Transverse colon (tissue), 4 donors: Measurements from ENCODE around the gene CACFD1. TPM values are rescaled to one million over a fixed set of nuclear protein-coding genes. Genes with fewer than 3 reads are reported as not detected.

Source experiments
- DNase-seq: peaks from one replicate; pipeline ENCODE4 v3.0.0-alpha.2; 2019
- H3K27ac ChIP-seq, 4 donors: fragments of 200-600 bp; sonication (generic); 2 replicates each; pipeline ENCODE4 v1.5.1; 2016 to 2018; ENCODE audit warnings: inconsistent platforms in 4 of 4
- H3K27me3 ChIP-seq: fragments of 200-600 bp; sonication (generic); 2 replicates; pipeline ENCODE4 v1.5.1; 2017; ENCODE audit warnings: inconsistent platforms
- H3K36me3 ChIP-seq, 4 donors: fragments of 200-600 bp; sonication (generic); 2 replicates each; pipeline ENCODE4 v1.5.1; 2017 to 2019; ENCODE audit warnings: inconsistent platforms in 4 of 4
- H3K4me1 ChIP-seq, 4 donors: fragments of 200-600 bp; sonication (generic); 2 replicates each; pipeline ENCODE4 v1.5.1; 2017 to 2020; ENCODE audit warnings: inconsistent platforms in 4 of 4
- H3K4me3 ChIP-seq, 4 donors: fragments of 200-600 bp; sonication (generic); 1 replicate in 1 of 4; 2 replicates in 3 of 4; pipeline versions ENCODE4 v1.5.1 to v1.6.1; 2017 to 2019; ENCODE audit warnings: inconsistent platforms in 4 of 4
- H3K9me3 ChIP-seq, 2 donors: fragments of 200-600 bp; sonication (generic); 2 replicates each; pipeline ENCODE4 v1.5.1; 2017 to 2019; ENCODE audit warnings: inconsistent platforms in 2 of 2
- EP300 ChIP-seq: sonication (generic); formaldehyde crosslinking; IDR thresholded peaks from one replicate; pipeline ENCODE4 v1.6.1; 2017; ENCODE audit warnings: antibody characterized with exemption, low read depth
- POLR2A ChIP-seq: fragments of 450-650 bp; IDR thresholded peaks from one replicate; pipeline ENCODE4 v1.6.1; 2016; ENCODE audit warnings: antibody characterized with exemption, mild to moderate bottlenecking, moderate library complexity
- POLR2AphosphoS5 ChIP-seq, 3 donors: sonication (generic); formaldehyde crosslinking; IDR thresholded peaks; one replicate each; pipeline ENCODE4 v1.6.1; 2016; ENCODE audit warnings: antibody characterized with exemption in 3 of 3
- WGBS, 2 donors: methylation state at CpG; one replicate each; pipeline ENCODE4 v1.1.5; 2018; ENCODE audit warnings: low coverage in 1 of 2; 5-methylcytosine and 5-hydroxymethylcytosine counted together
- in situ Hi-C, 4 donors: fragments of 200-750 bp; cut with MboI; loops; one replicate each; pipeline versions ENCODE4 v1.15.0 to v1.15.1; 2017; ENCODE audit warnings: low sequenced_read_pairs in 3 of 4, low pct_ligation_motif_present in 1 of 4, low pct_unique_long_range_greater_than_20kb in 1 of 4
- intact Hi-C: fragments of 100-400 bp; cut with DNase I; formaldehyde crosslinking; loops from one replicate; pipeline ENCODE4 v1.15.1; 2023; ENCODE audit warnings: low total_unique reads
- total RNA-seq, 4 donors: library from RNA; depleted of rRNA; stranded (reverse); fragments of >200 nt; gene quantifications; one replicate each; pipeline ENCODE4 v1.1.0, GENCODE V29; 2016
- TF ChIP-seq, protein P1 (sequence below), 5 experiments: fragments of 200-600 bp in 3 of 5; fragments of 450-650 bp in 2 of 5; sonication (generic) in 3 of 5; IDR thresholded peaks; 1 replicate in 2 of 5; 2 replicates in 3 of 5; pipeline ENCODE4 v1.5.1; 2016 to 2017; ENCODE audit warnings: antibody characterized with exemption in 5 of 5, inconsistent platforms in 3 of 5, mild to moderate bottlenecking in 2 of 5, moderate library complexity in 1 of 5

The CACFD1 gene
- total RNA-seq, 4 donors from 2014 or later = 44.6 to 153 (median 80.0) TPM

DNA sequence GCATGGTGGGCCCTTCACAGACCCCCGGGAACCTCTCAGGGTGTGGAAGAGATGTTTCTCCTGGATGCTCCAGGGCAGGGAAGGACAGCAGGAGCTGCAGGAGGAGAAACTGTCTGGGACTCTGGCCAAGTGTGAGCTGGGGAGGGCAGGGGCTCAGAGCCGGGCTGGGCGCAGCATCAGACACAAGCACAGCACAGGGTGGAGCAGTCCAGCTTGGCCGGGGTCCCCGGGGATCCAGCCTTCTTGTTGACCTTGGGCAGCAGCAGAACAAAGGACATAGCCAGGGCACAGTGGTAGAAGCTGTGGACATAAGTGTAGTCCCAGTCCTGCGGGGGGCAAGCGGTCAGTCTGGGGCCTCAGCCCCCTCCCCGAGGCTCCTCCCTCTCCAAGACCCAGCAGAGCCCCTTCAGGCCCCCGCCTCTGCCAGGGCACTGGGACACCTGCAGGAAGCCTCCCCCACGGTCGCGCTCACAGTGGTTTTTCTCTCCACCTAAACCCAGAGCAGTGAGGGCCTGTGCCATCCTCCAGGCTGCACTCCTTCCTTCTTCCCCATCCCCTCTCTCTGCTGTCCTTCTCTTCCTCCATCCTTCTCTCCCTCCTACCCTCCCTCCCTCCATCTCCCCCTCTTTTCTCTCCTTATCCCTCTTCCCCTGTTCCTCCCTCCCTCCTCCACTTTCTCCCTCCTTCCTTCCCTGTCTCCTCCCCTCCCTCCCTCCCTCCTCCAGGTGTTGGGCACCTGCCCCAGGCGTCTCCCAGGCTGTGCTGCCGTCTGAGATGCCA, 54.9 kb downstream of the CACFD1 start:
- in situ Hi-C loops (no loop called here), intact Hi-C loops (loop anchor here (5.0 kb wide), 1 partner anchor 1732 kb away; no protein-coding TSS in a partner anchor)
- Histone ChIP-seq H3K27ac (no peak overlapping the region), H3K4me1 (peaks cover 4 to 6% (median 5%) of the 10 kb centered on the region in 4 donors), H3K9me3 (no peaks in the 10 kb centered on the region), H3K4me3 (no peak overlapping the region), H3K27me3 (no peaks in the 10 kb centered on the region), H3K36me3 (no peaks in the 10 kb centered on the region)
- 20 to 32% methylated on average over 2 to 13 of the region's 14 CpGs for WGBS, 2 donors
- TF ChIP-seq EP300 = no peak
- TF ChIP-seq, protein P1, sequence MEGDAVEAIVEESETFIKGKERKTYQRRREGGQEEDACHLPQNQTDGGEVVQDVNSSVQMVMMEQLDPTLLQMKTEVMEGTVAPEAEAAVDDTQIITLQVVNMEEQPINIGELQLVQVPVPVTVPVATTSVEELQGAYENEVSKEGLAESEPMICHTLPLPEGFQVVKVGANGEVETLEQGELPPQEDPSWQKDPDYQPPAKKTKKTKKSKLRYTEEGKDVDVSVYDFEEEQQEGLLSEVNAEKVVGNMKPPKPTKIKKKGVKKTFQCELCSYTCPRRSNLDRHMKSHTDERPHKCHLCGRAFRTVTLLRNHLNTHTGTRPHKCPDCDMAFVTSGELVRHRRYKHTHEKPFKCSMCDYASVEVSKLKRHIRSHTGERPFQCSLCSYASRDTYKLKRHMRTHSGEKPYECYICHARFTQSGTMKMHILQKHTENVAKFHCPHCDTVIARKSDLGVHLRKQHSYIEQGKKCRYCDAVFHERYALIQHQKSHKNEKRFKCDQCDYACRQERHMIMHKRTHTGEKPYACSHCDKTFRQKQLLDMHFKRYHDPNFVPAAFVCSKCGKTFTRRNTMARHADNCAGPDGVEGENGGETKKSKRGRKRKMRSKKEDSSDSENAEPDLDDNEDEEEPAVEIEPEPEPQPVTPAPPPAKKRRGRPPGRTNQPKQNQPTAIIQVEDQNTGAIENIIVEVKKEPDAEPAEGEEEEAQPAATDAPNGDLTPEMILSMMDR (IDR thresholded peaks at IDR 0.05) = no peak
- TF ChIP-seq POLR2AphosphoS5 (IDR thresholded peaks at IDR 0.05) = no peak
- no peak for TF ChIP-seq POLR2A
- no peak for DNase-seq

DNA sequence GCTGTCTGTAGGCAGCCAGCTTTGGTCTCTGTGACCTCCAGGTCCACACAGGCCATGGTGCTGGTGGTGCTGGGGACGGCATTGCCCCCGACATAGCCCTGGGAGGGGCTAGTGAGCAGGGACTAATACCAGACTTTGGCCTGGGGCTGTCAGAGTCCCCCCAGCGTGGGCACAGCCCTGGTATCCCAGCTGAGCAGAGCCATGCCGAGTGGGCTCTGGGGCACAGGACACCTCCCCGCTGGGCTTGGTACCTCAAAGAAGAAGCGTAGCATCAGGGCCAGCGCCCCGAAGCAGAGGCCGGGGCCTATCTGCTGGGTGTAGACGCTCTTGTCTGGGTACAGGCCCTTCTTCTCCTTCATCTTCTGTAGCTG, 55.4 kb downstream of the CACFD1 start:
- WGBS, 2 donors = 68% methylated on average over 10 of the region's 10 CpGs; no CpG with 5 or more reads in 1 of the 2 donors
- peaks cover 0 to under 1% (median 0%) of the 10 kb centered on the region in 4 donors for H3K4me1 ChIP-seq

DNA sequence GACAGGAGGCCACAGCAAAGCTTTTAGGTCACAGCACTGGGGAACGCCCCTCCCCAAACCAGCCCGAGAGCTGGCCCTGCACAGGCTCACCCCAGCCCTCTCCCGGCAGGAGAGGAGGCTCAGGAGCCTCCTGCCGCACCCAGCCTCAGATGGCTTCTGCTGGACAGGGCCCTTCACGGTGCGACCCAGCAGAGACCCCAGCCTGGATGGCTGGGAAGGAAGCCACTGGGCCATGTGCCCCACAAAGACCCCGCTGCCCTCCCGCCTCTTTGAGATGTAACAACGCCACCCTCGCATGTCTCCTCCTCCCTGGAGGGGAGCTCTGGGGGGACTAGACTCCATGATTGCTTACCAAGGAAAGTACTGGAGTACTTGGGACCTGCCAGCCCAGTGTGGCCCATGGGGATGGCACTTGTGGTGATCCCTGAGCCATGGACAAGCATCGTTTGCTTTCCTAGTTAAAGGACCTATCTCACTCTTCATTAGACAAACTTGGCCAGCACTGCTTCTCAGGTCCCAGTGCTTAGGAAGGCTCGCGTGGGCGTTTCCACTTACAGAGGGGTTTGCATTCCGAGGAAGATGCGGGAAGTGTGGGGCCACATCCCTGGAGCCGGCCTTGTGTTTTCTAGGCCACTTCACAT, 56.0 kb downstream of the CACFD1 start:
- in situ Hi-C loops (no loop called here), intact Hi-C loops (no loop called here)
- WGBS, 2 donors = 98% methylated on average over 11 of the region's 17 CpGs; no CpG with 5 or more reads in 1 of the 2 donors
- Histone ChIP-seq H3K27me3 (no peaks in the 10 kb centered on the region), H3K9me3 (no peaks in the 10 kb centered on the region), H3K27ac (no peak overlapping the region), H3K36me3 (no peaks in the 10 kb centered on the region), H3K4me3 (no peak overlapping the region), H3K4me1 (no peaks in the 10 kb centered on the region)
- TF ChIP-seq EP300 = no peak
- TF ChIP-seq, protein P1 (IDR thresholded peaks at IDR 0.05) = no peak
- no peak for DNase-seq

More for the DNA sequence above, 55.4 kb downstream of the CACFD1 start:
- Histone ChIP-seq H3K27ac (no peak overlapping the region), H3K4me3 (no peak overlapping the region), H3K9me3 (no peaks in the 10 kb centered on the region), H3K36me3 (no peaks in the 10 kb centered on the region), H3K27me3 (no peaks in the 10 kb centered on the region)
- no peak for DNase-seq
- in situ Hi-C loops (no loop called here), intact Hi-C loops (no loop called here)
- TF ChIP-seq POLR2A (no peak), POLR2AphosphoS5 (IDR thresholded peaks at IDR 0.05) (no peak), EP300 (no peak)
- TF ChIP-seq, protein P1 (IDR thresholded peaks at IDR 0.05) = no peak

DNA sequence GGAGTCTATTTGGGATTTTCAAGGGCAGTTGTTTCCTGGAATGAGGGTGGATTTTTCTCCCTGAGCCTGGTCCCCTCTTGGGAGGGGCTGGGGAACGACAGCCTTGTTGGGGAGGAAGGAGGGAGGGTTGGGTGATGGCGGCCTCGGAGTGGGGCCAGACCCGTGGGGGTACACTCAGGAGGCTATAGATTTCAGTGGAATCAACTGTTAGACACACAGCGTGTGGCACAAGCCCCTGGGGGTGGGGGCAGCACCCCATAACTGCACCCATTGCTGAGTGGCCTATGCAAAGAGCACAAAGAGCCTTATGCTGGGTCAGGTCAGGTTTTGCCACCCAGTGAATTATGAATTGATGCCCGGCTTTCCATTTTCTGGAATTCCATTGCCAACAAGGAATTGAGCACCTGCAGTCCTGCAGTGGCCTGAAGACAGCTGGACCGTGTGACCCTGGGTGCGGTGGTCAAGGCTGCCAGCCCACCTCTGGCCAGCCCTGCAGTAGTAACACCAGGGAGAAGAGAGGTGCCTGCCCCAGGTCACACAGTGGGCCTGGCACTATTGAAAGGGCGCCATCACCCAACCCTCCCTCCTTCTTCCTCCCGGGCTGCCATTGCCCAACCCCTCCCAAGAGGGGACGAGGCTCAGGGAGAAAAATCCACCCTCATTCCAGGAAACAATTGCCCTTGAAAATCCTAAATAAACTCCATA, 56.6 kb downstream of the CACFD1 start:
- TF ChIP-seq, protein P1 (IDR thresholded peaks at IDR 0.05) = no peak
- TF ChIP-seq EP300 (no peak), POLR2A (no peak), POLR2AphosphoS5 (IDR thresholded peaks at IDR 0.05) (no peak)
- H3K27ac ChIP-seq = no peak overlapping the region
- DNase-seq = no peak
- H3K36me3 ChIP-seq = no peaks in the 10 kb centered on the region
- no peaks in the 10 kb centered on the region for H3K9me3 ChIP-seq
- intact Hi-C loops = no loop called here
- H3K4me3 ChIP-seq = no peak overlapping the region
- no peaks in the 10 kb centered on the region for H3K27me3 ChIP-seq
- no peaks in the 10 kb centered on the region for H3K4me1 ChIP-seq
- in situ Hi-C loops = no loop called here
- WGBS, 2 donors = 81% methylated on average over 11 of the region's 11 CpGs; no CpG with 5 or more reads in 1 of the 2 donors
